ENCODE data around the gene FUT1. TPM values are rescaled to one million over a fixed set of nuclear protein-coding genes. Genes with fewer than 3 reads are reported as not detected.
A peak's percentile ranks its signal among the peaks of the same experiment; 100 is the strongest.

FUT1 gene
- total and polyA plus RNA-seq, 2 of the 8 experiments (the other 6 are each of a cell fraction or from before 2014, with no cell fraction given): 7.4 to 12.9 TPM

GRCh38 chr19:48739404-48740163, 12.9 kb downstream of the FUT1 start (continued):
- TF ChIP-seq ZNF274 (IDR thresholded peaks at IDR 0.05; ENCODE audit: borderline replicate concordance, extremely low read depth, low read length): no peak
- TF ChIP-seq RFX5 (IDR thresholded peaks at IDR 0.05; ENCODE audit: borderline replicate concordance, low read depth, low read length): no peak
- TF ChIP-seq SUZ12 (IDR thresholded peaks at IDR 0.05; ENCODE audit: low read length): peak; percentile 5; the same call in 1 of the 2 replicates
- TF ChIP-seq SRF (IDR thresholded peaks at IDR 0.05; ENCODE audit: low read depth, low read length): no peak
- TF ChIP-seq KDM5A (IDR thresholded peaks at IDR 0.05; ENCODE audit: low read length): no peak
- no peak for TF ChIP-seq SIN3A (conservative IDR thresholded peaks at IDR 0.05 in 1 of 2, IDR thresholded peaks at IDR 0.05 in 1 of 2; ENCODE audit: low read depth in 1 of 2, low read length in 2 of 2)
- TF ChIP-seq, protein P1, sequence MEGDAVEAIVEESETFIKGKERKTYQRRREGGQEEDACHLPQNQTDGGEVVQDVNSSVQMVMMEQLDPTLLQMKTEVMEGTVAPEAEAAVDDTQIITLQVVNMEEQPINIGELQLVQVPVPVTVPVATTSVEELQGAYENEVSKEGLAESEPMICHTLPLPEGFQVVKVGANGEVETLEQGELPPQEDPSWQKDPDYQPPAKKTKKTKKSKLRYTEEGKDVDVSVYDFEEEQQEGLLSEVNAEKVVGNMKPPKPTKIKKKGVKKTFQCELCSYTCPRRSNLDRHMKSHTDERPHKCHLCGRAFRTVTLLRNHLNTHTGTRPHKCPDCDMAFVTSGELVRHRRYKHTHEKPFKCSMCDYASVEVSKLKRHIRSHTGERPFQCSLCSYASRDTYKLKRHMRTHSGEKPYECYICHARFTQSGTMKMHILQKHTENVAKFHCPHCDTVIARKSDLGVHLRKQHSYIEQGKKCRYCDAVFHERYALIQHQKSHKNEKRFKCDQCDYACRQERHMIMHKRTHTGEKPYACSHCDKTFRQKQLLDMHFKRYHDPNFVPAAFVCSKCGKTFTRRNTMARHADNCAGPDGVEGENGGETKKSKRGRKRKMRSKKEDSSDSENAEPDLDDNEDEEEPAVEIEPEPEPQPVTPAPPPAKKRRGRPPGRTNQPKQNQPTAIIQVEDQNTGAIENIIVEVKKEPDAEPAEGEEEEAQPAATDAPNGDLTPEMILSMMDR (IDR thresholded peaks at IDR 0.05; ENCODE audit: control extremely low read depth in 1 of 3, insufficient read depth in 1 of 3, low read depth in 1 of 3, low read length in 3 of 3): no peak
- no peak for TF ChIP-seq BCL11A (IDR thresholded peaks at IDR 0.05; ENCODE audit: low read depth in 2 of 2, low read length in 2 of 2)
- TF ChIP-seq EZH2 (IDR thresholded peaks at IDR 0.05; ENCODE audit: low read depth, low read length, severe bottlenecking): peak; percentile 25
- no peak for TF ChIP-seq EP300 (IDR thresholded peaks at IDR 0.05; ENCODE audit: borderline replicate concordance in 1 of 2, low read depth in 2 of 2, low read length in 2 of 2)

All from H1 (cell line).